SH-SY5Y (cell line): Measurements from ENCODE around the gene TMEM69.

Experiments used
- GATA2 ChIP-seq: IDR thresholded peaks from 2 replicates; pipeline ENCODE4 v1.6.1; 2011; ENCODE audit warnings: mild to moderate bottlenecking, low read depth, low read length
- GATA3 ChIP-seq: IDR thresholded peaks from 2 replicates; pipeline ENCODE4 v1.6.1; 2011; ENCODE audit warnings: low read depth, mild to moderate bottlenecking, low read length, moderate library complexity

- no peak for TF ChIP-seq GATA3
- no peak for TF ChIP-seq GATA2
Measured at GRCh38 chr1:45687014-45687753, 797 bp upstream of the TMEM69 start.
